ENCODE results near the gene FMN2. TPM values are rescaled to one million over a fixed set of nuclear protein-coding genes. Genes with fewer than 3 reads are reported as not detected.

The FMN2 gene
- total RNA-seq, 1 donor from 2014 or later, result not detected

DNA sequence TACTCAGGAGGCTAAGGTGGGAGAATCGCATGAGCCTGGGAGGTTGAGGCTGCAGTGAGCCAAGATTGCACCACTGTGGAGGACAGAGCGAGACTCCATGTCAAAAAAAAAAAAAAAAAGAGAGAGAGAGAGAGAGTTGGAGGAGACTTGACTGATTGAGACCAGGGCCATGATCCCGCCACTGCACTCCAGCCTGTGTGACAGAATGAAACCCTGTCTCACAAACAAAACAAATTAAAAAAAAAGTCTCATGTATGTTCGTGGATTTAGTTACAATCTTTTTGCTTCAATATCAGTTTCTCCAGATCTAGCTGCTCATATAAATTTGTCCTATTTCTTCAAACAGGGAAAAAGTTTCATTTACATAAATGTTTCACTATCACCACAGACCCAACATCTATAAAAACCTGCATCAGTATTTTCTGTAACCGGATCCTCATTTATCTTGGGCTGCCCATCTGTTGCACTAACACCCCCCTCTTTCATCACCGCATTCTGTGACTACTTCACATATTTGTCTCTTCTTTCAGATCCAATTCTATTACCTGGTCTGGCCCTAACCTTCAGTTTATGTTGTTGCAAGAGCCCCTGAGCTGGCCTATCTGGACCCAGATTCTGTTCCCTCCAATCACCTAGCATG lies 393.2 kb downstream of the FMN2 start:
- intact Hi-C loops (cut with micrococcal nuclease), result no loop called here

DNA sequence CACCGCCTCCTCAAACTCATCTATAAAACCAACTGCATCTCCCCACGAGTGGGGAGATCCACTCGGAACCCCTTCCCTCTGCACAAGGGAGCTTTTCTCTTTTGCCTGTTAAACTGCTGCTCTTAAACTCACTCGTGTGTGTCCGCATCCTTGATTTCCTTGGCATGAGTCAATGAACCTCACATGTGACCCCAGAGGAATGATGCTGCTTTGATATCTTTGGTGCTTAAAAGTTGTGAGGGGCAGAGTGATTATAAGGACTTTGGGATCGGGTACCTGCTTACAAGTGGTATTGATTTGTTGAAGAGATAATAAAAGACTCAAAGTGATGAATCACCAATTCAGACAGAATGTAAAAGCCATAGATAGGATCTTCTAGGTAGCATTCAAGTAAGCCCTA lies 394.9 kb downstream of the FMN2 start:
- intact Hi-C loops (cut with micrococcal nuclease), result no loop called here

DNA sequence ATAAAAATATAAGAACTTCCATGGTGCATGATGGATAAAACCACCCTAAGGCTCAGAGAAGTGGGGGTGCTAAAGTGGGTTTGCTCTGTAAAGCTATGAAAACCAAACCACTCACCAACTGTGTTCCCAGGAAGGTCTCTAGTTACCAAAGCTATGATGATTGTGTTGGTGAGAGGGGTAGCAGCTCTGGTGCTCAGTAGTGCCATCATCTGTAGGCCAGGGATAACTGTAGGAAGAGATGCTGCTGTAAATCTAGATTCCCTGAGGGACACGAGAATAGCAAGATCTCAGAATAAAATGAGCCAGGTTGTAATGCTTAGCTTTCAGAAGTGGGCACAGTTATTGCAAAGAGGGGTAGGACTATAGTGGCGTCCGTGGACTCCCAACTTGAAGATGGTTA lies 395.8 kb downstream of the FMN2 start:
- intact Hi-C loops (cut with micrococcal nuclease), result no loop called here

DNA sequence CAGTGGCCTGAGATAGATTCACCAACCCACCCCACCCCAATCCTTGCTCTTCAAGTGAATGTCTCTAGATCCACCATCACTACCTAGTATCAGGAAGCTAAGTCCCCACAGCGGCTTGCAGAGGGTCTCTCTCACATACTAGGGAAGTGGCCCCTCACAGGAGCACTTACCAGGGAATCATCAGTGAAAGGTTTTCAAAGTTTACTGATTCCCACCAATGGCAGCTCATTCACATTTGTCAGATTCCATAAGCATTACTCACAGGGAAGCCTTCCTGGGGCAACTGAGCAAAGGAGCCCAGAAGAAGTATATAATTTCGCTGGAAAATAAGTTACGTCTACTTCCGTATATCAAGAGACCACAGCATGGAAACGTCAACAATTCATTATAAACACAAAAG lies 399.5 kb downstream of the FMN2 start:
- intact Hi-C loops (cut with micrococcal nuclease), result no loop called here

DNA sequence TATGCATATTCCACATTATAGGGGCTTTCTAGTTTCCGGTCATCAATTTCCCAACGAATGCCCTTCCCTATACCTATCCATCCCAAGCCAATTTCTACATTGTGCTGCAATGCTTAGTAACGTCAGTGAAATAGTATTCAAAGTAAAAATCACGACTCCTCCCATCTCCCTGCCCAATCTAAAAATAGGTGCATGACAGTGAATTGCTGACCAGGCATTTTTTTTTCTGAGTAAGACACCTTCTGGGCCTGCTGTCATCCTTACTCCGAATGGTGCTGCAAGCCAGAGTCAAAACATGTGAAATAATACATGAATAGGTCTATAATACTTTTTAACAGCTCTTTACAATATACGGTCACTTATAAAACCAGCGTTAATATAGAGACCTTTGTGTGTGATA lies 400.1 kb downstream of the FMN2 start:
- intact Hi-C loops (cut with micrococcal nuclease), result no loop called here

DNA sequence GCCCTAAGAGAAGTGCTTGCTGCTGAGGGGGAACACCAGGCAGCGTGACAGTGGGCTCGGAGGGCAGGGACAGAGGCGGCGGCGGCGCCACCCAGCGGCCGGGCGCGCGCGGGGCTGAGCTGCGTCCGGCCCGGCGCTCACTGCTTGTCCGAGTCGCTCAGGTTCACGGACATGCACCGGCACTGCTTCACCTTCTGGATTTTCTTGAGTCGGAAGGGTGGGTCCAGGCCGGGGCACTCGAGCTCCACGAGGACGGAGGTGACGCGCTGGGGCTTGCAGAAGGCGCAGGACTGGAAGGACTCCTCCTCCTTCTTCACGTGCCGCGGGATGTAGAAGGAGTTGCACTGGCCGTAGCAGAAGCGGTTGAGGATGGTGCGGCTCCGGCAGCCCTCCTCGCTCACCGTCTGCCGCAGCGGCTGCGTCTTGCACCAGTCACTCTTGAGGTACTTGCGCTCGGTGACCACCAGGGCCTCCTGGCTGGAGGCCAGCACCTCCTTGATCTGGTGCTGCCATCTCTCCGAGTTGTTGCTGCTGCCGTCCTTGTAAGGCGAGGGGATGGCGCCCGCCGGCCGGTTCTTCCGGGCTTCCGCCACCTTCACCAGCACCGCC lies 401.3 kb downstream of the FMN2 start:
- intact Hi-C loops (cut with micrococcal nuclease), result no loop called here

DNA sequence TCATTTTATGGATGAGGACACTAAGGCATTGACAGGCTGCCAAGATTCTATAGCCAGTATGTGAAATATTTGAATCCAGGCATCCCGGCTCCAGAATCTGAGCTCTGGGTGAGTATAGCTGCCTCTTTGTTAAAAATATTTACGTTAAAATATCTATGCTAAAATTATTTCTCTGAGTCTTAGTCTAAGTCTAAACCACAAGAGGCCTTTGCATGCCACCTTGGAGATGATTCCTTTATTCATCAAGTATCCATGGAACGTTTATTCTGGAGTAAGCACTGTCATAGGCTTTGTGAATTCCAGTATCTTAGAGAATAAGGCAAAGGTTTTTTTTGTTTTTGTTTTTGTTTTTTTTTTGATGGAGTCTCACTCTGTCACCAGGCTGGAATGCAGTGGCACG lies 403.9 kb downstream of the FMN2 start:
- intact Hi-C loops (cut with micrococcal nuclease), result no loop called here

DNA sequence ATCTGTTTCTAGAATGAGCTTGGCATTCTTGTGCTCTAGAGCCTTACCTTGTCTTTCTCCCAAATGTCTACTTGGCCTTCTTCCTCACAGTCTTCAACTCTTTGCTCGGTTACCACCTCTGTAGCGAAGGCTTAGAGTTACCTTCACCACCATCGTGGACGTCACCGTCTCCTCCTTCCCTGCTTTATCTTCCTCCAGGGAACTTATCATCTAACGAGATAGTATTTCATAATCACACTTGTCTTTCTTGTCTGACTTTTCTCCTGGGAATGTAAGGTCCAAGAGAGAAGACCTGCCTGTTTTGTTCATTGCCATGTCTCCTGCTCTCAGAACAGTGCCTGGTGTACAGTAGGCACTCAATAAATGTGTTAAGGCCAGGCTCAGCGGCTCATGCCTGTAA lies 404.7 kb downstream of the FMN2 start:
- intact Hi-C loops (cut with micrococcal nuclease), result no loop called here

DNA sequence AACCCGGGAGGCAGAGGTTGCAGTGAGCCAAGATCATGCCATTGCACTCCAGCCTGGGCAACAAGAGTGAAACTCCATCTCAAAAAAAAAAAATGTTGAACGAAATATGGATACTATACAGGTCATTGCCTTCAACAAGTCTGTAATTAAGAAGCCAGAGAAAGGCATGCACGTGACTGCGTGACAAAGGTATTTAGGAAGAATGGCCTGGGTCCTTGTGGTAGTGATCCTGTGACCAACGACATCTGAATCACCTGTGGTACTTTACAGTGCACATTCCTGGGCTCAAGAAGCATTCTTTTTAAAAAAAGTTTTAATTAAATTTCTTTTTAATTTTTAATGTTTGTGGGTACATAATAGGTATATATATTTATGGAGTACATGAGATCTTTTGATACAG lies 405.3 kb downstream of the FMN2 start:
- intact Hi-C loops (cut with micrococcal nuclease), result no loop called here

DNA sequence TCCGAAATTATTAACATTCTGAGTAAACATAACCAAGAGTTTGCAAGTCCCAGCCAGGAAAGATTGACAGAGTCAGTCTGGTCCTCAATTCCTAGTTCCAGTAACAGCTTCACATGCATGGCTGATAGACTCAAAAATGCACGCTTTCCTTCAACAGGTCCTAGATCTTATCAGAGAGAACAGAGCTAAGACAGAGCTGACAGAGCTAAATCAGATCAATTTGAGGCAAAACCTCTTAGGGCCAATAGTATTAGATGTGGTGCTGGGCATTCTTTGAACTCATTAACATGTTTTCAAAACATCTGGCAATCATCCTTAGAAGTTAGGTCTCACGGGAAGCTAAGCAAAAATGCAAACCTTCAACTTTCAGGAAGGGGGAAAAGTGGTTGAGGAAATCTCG lies 406.2 kb downstream of the FMN2 start:
- intact Hi-C loops (cut with micrococcal nuclease), result no loop called here

DNA sequence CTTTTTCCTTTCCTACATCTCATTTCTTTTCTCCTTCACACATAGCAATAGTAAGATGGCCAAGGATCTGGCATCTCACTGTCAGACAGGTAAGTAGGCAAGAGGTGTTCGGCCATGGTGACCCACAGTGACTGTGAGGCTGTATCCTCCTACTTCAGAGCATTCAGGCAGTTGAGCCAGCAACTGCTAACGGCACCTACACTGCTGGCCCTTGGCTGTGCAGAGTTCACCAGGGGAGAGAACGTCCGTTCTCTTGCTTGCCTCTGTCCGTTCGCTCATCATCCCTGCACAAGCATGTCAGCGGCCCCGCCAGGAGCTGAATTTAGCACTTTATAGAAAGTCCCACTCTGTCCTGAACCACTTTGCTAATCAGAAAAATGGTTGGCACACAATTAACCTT lies 406.7 kb downstream of the FMN2 start:
- intact Hi-C loops (cut with micrococcal nuclease), result no loop called here

DNA sequence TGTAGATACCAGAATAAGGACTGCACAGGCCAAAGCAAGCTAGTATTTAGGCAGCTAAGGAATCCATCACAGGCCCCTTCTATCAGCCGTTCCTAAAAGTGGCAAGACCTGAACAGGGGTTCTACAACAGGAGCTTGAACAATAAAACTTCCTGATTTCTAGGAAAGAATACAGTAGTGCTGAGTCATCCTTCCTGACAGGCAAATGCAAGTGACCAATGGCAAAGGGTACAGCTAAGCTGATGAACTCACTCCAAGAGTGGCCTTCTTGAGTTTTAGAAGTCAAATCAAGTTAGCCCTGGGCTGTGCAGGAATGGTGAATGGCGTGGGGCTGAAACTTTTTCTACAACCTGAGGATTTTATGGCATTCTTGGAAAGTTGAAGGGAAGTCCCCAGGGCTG lies 407.3 kb downstream of the FMN2 start:
- intact Hi-C loops (cut with micrococcal nuclease), result no loop called here

DNA sequence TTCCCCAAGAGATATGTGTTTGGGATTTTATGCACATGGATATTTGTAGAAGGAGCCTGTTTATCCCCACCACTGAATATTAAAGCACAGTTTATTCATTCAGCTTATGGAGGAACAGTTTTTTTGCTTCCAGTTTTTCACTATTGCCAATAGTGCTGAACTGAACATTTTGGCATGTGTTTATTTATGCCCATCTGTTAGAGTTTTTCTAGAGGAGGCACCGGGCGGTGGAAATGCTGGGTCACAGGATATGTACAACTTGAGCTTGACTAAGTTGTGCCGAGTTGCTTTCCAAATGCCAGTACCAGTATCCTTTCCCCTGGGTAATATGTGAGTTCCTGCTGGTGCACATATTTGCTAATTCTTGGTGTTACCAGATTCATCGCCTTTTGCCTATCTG lies 409.0 kb downstream of the FMN2 start:
- intact Hi-C loops (cut with micrococcal nuclease), result no loop called here

DNA sequence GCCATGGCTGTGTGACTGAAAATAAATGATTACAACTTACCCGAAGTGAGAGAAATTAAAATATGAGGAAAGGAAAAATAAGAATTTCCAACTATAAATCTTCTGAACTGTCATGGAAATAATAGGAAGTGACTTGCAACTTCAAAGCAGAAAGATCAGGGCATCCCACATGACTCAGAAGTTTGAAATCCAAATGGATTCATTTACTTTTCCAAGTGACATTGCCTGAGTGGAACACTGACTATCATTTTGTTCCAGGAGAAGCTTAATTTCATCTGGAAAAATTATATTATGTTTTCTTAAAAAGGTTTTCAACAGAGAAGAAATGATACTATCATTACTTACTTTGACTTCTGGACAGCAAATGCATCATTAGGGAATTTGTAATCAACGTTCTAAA lies 409.4 kb downstream of the FMN2 start:
- intact Hi-C loops (cut with micrococcal nuclease), result no loop called here

DNA sequence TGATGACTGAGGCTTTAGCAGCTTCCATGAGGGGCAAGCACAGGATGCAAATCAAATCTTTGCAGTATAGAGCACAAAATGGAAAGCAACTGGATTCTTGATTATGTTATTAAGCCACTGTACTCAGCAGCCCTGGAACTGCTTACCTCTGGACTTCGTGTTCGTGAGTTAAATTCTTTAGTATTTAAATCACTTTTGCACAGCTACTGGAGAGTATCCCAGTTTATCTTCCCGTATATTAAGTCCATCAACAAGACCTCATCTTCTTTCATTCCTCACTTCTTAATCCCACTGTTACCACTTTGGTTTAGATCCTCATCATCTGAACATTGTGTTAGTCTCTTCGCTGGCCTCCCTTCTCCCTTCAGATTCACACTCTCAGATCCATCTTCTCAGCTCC lies 411.4 kb downstream of the FMN2 start:
- intact Hi-C loops (cut with micrococcal nuclease), result no loop called here

DNA sequence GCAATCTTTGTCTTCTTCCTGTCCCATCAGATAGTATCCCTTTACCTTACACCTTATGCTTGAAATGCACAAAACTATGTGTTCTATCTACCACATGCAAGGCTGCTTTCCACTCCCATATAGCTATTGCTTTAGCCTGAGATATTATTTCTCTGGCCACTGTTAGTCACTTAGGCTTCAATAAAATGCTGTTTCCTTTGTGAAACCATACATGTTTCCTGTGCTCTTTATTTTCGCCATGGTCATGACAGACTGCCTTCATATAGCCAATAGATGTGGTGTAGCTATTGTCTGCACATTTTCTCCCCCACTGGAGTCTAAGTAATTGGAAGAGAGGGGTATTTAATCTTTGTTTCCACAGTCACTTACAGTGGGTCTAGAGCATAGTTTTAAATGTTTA lies 411.9 kb downstream of the FMN2 start:
- intact Hi-C loops (cut with micrococcal nuclease), result no loop called here

DNA sequence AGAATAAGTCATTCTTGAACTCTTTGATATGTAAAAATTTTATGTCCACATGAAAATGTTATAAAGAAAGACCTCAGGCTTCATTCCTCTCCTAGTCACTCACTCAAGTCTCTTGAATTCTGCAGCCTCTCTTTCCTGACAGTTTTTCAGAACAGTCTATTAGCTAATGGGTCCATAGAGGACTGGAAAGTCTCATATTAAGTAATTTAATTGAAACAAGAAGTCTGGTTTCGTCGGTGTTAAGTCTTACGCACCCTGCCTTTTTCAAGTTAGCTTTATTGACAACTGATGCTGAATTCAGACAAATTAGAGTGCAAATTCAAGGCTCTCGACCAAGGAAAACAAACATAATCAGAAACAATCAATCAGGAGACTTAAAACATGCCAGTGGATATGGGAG lies 414.5 kb downstream of the FMN2 start:
- intact Hi-C loops (cut with micrococcal nuclease), result no loop called here

DNA sequence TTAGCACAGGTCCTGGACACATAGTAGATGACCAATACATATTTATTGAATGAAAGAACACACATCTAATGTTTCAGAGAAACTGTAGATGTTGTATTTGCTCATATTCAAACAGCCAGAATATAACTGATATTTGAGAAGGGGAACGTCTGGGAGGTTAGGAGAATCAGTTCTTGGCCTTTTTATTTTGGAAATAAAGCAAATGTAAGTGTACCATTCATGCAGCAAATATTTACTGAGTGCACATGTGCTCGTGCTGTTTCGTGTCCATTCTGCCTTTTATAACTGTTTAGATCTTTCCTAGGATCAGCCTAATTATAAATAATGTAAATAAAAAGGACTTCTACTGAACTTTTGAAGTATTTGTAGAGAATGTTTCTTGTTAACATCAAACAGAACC lies 416.5 kb downstream of the FMN2 start:
- intact Hi-C loops (cut with micrococcal nuclease), result no loop called here

DNA sequence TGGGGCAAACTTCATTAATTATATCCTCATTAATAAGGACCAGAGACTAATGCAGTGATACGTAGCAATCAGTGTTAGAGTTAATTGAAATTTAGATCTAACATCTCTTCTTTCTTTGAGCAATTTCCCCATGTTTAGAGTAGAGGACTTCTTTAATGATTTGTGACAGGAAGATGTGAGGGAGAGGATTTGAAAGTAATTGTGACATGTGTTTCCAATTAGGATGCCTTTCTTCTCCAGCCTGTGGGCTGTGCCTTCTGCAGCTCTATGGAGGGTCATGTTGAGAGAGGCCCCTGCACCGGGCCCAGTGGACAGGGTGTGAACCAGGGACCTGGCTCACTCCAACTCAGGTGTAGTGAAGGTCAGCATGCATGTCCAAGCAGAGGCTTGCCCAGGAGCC lies 417.3 kb downstream of the FMN2 start:
- intact Hi-C loops (cut with micrococcal nuclease), result no loop called here

DNA sequence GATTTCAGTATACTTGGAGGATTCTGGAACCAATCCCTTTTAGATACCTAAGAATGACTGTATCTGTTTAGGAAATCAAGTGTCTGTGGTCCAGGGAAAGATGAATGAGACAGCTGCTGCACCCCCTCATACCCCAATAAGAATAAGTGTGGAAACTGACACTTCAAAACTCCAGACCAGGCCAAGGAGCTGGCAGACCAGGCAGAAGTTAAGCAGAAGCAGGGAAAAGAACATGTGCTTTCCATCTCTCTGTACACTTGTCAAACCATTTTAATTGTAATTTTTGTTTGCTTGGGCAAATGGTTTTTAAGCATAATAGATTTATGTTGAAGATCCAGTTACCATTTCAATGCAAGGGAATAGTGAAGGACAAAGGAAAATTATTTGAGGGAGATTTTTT lies 420.1 kb downstream of the FMN2 start:
- intact Hi-C loops (cut with micrococcal nuclease), result no loop called here

DNA sequence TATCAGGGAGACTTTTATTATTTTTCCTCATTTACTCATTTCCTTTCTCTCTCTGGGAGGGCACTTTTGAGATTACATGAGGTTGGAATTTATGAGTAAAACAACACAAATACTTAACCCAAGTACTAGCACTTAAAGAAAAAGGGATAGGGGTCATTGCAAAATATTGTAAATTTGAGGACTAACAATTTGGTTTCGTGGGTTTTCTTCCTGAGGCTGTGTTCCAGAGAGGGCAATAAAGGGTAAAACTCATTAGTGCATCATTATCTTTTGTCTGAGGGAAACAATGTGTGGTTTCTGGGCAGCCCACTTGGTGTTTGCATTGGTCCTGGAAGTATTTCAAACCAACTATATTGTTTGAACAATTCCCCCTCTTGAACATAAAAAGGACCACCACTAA lies 423.8 kb downstream of the FMN2 start:
- intact Hi-C loops (cut with micrococcal nuclease), result no loop called here

DNA sequence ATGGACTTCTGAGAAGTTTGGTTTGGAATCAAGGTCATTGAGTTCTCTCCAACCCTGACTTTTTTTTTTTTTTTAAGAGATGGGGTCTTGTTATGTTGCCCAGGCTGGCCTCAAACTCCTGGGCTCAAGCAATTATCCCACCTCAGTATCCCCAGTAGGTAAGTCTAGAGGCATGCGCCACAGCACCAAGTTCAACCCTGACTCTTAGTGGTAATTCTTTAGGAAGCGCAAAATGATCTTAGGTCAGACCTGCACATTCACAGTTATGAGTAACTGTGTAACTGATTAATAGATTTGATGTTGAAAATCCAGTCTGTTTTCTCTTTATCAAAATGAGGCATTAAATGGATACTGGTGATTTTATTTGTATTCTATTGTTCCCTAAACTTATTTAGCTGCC lies 424.4 kb downstream of the FMN2 start:
- intact Hi-C loops (cut with micrococcal nuclease), result no loop called here

DNA sequence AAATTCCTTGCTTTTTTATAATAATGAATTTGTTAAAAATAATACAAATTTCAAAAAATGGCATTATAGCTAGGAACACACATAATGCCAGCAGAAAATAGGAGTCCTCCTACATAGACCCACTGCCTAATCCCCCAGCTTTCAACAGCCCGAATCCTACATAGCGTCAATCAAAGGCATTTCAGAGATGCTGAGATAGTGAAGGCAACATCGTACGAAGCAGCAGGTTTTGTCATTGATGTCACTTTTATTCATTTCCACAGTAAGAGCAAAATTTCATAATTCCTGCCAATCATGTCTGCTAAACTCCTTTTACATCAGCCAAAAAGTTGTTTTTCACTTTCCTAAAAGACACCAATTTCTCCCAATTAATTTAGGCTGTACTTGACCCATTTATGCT lies 426.2 kb downstream of the FMN2 start:
- intact Hi-C loops (cut with micrococcal nuclease), result no loop called here

Measured in T-helper 2 cell treated with Interferon-gamma antibody and Interleukin-4, amounts not matched to agents 100 ng/mL and 5 ng/mL, for 36 hours (primary cell).